ENCODE data around the gene ZCWPW1.

The ZCWPW1 gene

GRCh38 chr7:100432621-100433275 lies 4.2 kb upstream of the ZCWPW1 start:
- no peak for TF ChIP-seq EZH2 (IDR thresholded peaks at IDR 0.05; ENCODE audit: borderline replicate concordance, low read length)
- TF ChIP-seq, protein P1, sequence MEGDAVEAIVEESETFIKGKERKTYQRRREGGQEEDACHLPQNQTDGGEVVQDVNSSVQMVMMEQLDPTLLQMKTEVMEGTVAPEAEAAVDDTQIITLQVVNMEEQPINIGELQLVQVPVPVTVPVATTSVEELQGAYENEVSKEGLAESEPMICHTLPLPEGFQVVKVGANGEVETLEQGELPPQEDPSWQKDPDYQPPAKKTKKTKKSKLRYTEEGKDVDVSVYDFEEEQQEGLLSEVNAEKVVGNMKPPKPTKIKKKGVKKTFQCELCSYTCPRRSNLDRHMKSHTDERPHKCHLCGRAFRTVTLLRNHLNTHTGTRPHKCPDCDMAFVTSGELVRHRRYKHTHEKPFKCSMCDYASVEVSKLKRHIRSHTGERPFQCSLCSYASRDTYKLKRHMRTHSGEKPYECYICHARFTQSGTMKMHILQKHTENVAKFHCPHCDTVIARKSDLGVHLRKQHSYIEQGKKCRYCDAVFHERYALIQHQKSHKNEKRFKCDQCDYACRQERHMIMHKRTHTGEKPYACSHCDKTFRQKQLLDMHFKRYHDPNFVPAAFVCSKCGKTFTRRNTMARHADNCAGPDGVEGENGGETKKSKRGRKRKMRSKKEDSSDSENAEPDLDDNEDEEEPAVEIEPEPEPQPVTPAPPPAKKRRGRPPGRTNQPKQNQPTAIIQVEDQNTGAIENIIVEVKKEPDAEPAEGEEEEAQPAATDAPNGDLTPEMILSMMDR (IDR thresholded peaks at IDR 0.05; ENCODE audit: low read length) = no peak
- H3K4me3 ChIP-seq (ENCODE audit: low read depth, low read length, poor library complexity, severe bottlenecking) = no peak overlapping the region
- no peak overlapping the region; the same call in 1 of the 2 replicates for H3K9ac ChIP-seq (ENCODE audit: low read length)
- H3F3A ChIP-seq (ENCODE audit: insufficient read depth, low read length) = 0 out of 2 replicates have a peak, but pooled peaks cover 9% of the 10 kb centered on the region
- H3K9me2 ChIP-seq (ENCODE audit: low read depth, low read length) = no peaks in the 10 kb centered on the region
- H3K36me3 ChIP-seq (ENCODE audit: insufficient read depth, low read length) = peaks cover 52% of the 10 kb centered on the region
- peak overlapping the region; percentile 92 for H3K27ac ChIP-seq (ENCODE audit: low read depth, low read length, poor library complexity, severe bottlenecking)
- H3K9me3 ChIP-seq (ENCODE audit: low read length) = no peaks in the 10 kb centered on the region
- no peaks in the 10 kb centered on the region for H3K27me3 ChIP-seq (ENCODE audit: insufficient read depth, low read length)
- H3K4me1 ChIP-seq (ENCODE audit: insufficient read depth, low read length, severe bottlenecking) = peaks cover 61% of the 10 kb centered on the region
- no peaks in the 10 kb centered on the region for H4K20me1 ChIP-seq (ENCODE audit: insufficient read depth, low read length)
- H2AFZ ChIP-seq (ENCODE audit: low read length) = no peak overlapping the region
- H3K79me2 ChIP-seq (ENCODE audit: insufficient read depth, low read length) = peaks cover 6% of the 10 kb centered on the region; the same call in 1 of the 2 replicates
- H3K4me2 ChIP-seq (ENCODE audit: low read length) = peak overlapping the region; percentile 77; the same call in 1 of the 2 replicates

- peak overlapping the region; percentile 92 for H3K27ac ChIP-seq (ENCODE audit: low read depth, low read length, poor library complexity, severe bottlenecking)
- H2AFZ ChIP-seq (ENCODE audit: low read length) = no peak overlapping the region
- peaks cover 52% of the 10 kb centered on the region for H3K36me3 ChIP-seq (ENCODE audit: insufficient read depth, low read length)
- peak overlapping the region; percentile 95; the same call in 1 of the 2 replicates for H3K9ac ChIP-seq (ENCODE audit: low read length)
- H4K20me1 ChIP-seq (ENCODE audit: insufficient read depth, low read length) = no peaks in the 10 kb centered on the region
- 0 out of 2 replicates have a peak, but pooled peaks cover 9% of the 10 kb centered on the region for H3F3A ChIP-seq (ENCODE audit: insufficient read depth, low read length)
- peak overlapping the region; percentile 77; the same call in 1 of the 2 replicates for H3K4me2 ChIP-seq (ENCODE audit: low read length)
- H3K9me2 ChIP-seq (ENCODE audit: low read depth, low read length) = no peaks in the 10 kb centered on the region
- no peak overlapping the region for H3K4me3 ChIP-seq (ENCODE audit: low read depth, low read length, poor library complexity, severe bottlenecking)
- peaks cover 6% of the 10 kb centered on the region; the same call in 1 of the 2 replicates for H3K79me2 ChIP-seq (ENCODE audit: insufficient read depth, low read length)
- no peaks in the 10 kb centered on the region for H3K9me3 ChIP-seq (ENCODE audit: low read length)
- no peak for TF ChIP-seq EZH2 (IDR thresholded peaks at IDR 0.05; ENCODE audit: borderline replicate concordance, low read length)
- TF ChIP-seq, protein P1 (IDR thresholded peaks at IDR 0.05; ENCODE audit: low read length) = no peak
- H3K27me3 ChIP-seq (ENCODE audit: insufficient read depth, low read length) = no peaks in the 10 kb centered on the region
- H3K4me1 ChIP-seq (ENCODE audit: insufficient read depth, low read length, severe bottlenecking) = peaks cover 59% of the 10 kb centered on the region
These were observed 3.5 kb upstream of the ZCWPW1 start for GRCh38 chr7:100432053-100432452.

DNA sequence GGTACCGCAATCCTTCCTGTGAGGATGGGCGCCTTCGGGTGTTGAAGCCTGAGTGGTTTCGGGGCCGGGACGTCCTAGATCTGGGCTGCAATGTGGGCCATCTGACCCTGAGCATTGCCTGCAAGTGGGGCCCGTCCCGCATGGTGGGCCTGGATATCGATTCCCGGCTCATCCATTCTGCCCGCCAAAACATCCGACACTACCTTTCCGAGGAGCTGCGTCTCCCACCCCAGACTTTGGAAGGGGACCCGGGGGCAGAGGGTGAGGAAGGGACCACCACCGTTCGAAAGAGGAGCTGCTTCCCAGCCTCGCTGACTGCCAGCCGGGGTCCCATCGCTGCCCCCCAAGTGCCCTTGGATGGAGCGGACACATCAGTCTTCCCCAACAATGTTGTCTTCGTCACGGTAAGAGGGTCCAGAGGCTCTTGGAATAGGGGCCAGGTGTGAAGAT lies 2.8 kb upstream of the ZCWPW1 start:
- H3K27ac ChIP-seq (ENCODE audit: low read depth, low read length, poor library complexity, severe bottlenecking) = peak overlapping the region; percentile 92
- H3F3A ChIP-seq (ENCODE audit: insufficient read depth, low read length) = 0 out of 2 replicates have a peak, but pooled peaks cover 9% of the 10 kb centered on the region
- H3K4me3 ChIP-seq (ENCODE audit: low read depth, low read length, poor library complexity, severe bottlenecking) = peak overlapping the region; percentile 77
- no peaks in the 10 kb centered on the region for H3K9me3 ChIP-seq (ENCODE audit: low read length)
- peaks cover 6% of the 10 kb centered on the region; the same call in 1 of the 2 replicates for H3K79me2 ChIP-seq (ENCODE audit: insufficient read depth, low read length)
- peak overlapping the region; percentile 95; the same call in 1 of the 2 replicates for H3K9ac ChIP-seq (ENCODE audit: low read length)
- no peaks in the 10 kb centered on the region for H3K9me2 ChIP-seq (ENCODE audit: low read depth, low read length)
- TF ChIP-seq EZH2 (IDR thresholded peaks at IDR 0.05; ENCODE audit: borderline replicate concordance, low read length) = no peak
- TF ChIP-seq, protein P1 (IDR thresholded peaks at IDR 0.05; ENCODE audit: low read length) = no peak
- H3K36me3 ChIP-seq (ENCODE audit: insufficient read depth, low read length) = peaks cover 52% of the 10 kb centered on the region
- H3K27me3 ChIP-seq (ENCODE audit: insufficient read depth, low read length) = no peaks in the 10 kb centered on the region
- no peaks in the 10 kb centered on the region for H4K20me1 ChIP-seq (ENCODE audit: insufficient read depth, low read length)
- peaks cover 54% of the 10 kb centered on the region for H3K4me1 ChIP-seq (ENCODE audit: insufficient read depth, low read length, severe bottlenecking)
- H2AFZ ChIP-seq (ENCODE audit: low read length) = no peak overlapping the region
- H3K4me2 ChIP-seq (ENCODE audit: low read length) = peak overlapping the region; percentile 77
